HG02642 (cell line): ENCODE measurements around the gene SCAANT1.

ENCODE experiments used
- ATAC-seq: cut with Tn5 transposase; IDR thresholded peaks from one replicate; pipeline ENCODE4 v1.9.1; 2021; ENCODE audit warnings: mild to moderate bottlenecking; ENCODE audit not compliant: unreplicated experiment, poor library complexity

SCAANT1 gene

GRCh38 chr3:63911873-63912767 is at the start of gene SCAANT1:
Gene SCAANT1 (minus strand): TSS chr3:63912383.
- ATAC-seq, result peak; percentile 82

DNA sequence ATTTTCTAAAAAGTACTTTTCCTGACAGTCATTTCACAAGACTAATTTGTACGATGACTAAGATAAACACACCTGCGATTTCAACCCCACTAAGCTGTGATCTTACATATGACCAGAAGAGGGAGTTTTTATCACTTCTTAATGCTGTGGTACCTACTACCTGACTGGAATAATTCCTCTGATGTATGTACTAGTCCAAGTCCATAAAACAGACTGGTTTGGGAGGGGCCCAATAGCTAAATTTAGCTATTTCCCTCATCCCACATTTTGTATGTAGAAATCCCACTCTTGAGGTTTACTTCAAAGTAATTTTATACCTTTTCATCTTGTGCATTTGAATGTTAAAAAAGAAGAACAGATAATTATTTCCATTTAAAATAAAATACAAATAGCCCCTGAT is 49.7 kb upstream of the SCAANT1 start:
- peak; percentile 74 for ATAC-seq

DNA sequence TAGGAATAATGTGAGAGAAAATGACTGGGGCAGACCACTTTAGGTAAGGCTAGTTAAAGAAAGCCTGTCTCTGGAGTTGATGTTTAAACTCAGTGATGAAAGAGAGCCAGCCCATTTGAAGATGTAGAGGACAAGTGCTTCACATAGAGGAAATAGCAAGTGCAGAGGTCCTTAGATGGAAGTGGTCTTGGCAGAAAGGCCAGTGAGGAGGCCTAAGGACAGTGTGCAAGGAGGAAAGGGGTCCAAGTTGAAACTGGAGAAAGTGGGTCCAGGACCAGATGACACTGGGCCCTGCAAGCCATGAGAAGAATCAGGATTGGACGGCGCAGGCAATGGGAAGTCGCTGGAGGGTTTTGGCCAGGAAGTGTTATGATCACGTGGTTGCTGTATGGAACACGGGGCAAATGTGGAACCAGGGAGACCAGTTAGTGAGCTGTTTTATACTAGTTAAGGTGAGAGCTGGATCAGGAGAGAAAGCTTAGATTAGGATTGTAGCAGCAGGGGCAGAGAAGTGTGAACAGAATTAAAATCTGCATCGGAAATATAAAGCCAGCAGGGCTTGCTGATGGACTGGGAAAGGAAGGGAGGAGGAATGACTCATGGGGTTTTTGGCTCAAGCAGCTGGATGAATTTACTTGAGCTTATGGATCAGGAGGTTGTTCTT is 48.0 kb upstream of the SCAANT1 start:
- ATAC-seq, result no peak

GRCh38 chr3:63959146-63959545 is 47.0 kb upstream of the SCAANT1 start:
- ATAC-seq, result no peak

- no peak for ATAC-seq
These were observed 43.8 kb upstream of the SCAANT1 start for GRCh38 chr3:63955830-63956545.

DNA sequence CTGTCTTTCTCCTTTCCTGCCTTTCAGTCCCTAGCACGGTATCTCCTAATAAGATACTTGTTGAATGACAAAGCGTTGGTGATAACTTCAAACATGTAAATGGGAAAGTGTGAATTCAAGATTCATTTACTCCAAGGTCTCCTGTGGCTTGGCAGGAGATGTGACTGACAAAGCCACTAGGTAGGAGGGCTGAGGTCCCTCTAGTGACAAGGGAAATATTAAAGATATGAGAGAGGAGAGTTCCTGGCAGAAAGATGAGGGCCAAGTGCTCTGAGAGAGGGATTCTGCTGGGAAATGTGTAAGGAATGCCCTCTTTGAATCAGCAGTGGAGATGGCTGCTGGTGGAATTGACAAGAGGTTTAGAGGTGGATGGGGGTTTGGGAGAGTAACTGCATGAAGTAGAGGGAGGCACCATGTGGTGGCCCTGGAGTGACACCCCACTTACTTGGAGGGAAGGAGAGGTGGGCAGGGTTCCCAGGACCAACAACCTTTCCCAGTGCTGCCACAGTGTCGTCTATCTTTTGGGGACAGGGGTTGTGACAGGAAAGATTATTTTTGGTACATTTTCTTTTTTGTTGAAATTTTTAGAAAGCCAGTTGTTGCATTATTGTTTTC is 43.0 kb upstream of the SCAANT1 start:
- no peak for ATAC-seq

GRCh38 chr3:63954182-63954581 is 42.0 kb upstream of the SCAANT1 start:
- no peak for ATAC-seq

DNA sequence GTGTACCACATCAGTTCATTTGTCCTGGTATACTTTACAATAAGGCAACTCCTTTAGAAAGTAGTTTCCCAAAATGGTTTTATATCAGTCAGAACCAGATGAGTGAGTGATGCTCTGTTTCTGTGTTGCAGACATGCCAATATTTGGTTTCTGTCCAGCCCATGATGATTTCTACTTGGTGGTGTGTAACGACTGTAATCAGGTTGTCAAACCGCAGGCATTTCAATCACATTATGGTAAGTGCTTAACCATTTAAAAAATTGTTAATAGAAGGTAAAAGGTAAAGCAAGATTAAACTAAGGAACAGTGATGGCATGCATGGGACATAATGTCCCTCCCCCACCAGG is 40.0 kb upstream of the SCAANT1 start:
- no peak for ATAC-seq

DNA sequence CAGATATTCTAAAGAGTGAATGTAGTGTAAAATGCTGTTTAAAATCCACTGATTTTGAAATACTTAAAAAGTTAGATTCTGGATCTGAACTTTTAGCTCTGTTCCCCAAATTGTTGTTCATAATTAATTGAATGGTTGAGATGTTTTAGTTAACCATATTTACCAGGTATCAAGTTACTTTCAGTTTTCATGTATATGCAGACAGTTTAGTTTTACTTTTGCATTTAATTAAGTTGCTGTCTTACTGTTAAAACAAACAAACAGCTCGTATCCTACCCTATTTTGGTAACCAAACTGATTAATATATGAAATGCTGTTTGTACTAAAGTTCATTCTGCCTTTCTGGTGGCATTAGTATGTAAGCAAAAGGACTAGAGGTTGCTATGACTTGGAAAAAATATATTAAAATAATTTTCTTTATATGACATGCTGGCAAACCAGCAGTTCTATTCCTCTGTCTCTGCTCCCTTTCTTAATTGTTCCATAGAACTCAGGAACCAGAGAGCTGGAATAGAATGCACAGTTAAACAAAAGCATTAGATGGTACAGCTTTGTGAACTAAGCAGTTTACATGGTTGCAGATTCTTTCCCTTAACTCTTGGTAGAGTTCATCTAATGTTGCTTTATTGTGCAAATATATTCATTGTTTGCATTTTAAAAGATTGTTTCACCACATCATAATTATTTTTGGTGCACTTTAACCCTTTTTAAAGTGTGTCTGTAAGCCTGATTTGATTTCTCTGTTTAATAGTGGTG is 39.5 kb upstream of the SCAANT1 start:
- ATAC-seq, result no peak

DNA sequence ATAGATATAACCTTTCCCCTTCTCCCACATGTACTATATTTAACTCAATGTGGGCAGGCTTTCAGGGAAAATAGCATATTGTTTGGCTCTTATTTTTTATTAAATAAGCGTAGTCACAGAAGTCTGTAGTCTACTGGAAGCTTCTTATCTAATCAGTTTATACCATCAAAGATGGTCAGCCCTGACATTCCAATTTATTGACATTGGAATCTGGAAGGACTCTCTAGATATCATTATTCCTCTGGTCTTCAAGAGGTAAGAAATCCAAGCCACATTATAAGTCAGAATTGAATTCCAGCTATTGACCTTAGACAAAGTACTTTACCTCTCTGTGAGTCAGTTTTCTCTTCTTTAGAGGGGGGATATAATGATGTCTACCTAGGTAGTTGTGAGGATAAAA is 38.5 kb upstream of the SCAANT1 start:
- no peak for ATAC-seq

GRCh38 chr3:63949005-63949404 is 36.8 kb upstream of the SCAANT1 start:
- ATAC-seq, result no peak

GRCh38 chr3:63947594-63947993 is 35.4 kb upstream of the SCAANT1 start:
- no peak for ATAC-seq

GRCh38 chr3:63946753-63947152 is 34.6 kb upstream of the SCAANT1 start:
- no peak for ATAC-seq

- ATAC-seq, result no peak
These were observed 33.4 kb upstream of the SCAANT1 start for GRCh38 chr3:63945558-63946096.

DNA sequence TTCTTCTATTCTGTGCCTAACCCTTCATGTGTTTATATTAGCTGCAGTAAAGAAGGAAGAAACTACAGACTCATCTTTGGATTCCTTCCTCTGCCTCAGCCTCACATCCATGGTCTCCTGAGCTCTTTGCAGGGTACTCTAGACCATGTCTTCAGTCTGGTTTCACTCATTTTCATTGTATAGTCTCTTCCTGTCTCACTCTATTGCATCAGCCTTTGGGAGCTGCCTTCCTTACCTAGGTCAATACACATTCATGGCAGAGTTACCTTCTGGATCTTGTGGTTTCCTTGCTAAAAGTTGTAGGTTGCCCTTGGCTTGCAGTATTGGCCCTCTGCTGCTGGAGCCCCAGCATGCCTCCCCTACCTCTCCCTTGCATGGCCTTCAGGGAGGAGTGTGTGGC is 31.5 kb upstream of the SCAANT1 start:
- ATAC-seq, result no peak

GRCh38 chr3:63942528-63942927 is 30.3 kb upstream of the SCAANT1 start:
- ATAC-seq, result no peak

GRCh38 chr3:63940389-63940757 is 28.2 kb upstream of the SCAANT1 start:
- no peak for ATAC-seq

DNA sequence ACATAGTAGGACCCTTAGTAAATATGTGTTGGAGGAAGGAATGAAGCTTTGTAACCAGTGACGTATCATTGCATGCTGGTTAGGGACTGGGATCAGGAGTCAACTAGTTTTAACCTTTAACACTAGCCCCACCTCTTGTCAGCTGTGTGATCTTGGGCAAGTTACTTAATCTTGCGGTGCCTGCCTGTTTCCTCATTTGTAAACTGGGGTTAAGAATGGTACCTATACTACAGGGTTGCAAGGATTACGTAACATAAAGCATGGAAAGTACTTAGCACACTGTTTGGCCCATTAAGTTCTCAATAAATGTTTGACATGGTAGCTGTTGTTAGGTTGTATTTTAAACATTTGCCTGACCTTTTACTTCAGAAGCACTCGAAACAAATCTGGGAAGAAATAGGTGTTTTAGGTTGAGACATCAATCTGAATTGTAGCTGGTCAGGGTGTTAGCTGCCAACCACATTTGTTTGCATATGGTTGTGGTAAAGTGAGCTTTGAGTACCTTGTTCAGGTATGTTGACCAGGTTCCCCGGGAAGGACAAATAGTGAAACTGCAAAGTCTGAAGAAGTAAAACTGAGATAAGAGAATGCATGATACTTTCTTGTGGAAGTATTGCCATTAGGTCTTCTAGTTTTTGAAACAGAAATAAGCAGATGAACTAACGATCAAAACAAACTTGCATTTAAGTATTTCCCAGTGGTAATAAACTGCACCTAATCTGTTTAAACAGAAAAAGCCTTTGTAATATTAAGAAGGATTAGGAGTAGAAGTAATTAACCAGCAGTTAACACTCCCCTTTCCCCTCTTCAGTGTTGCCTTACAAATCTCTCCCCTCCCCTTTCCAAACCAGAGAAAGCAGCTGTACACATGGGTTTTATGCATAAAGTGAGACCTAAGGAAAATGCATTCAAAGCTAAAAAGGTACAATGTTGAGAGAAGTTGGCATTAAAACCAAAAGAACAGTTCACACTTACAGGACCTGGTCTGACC is 25.8 kb upstream of the SCAANT1 start:
- ATAC-seq, result peak; percentile 69

DNA sequence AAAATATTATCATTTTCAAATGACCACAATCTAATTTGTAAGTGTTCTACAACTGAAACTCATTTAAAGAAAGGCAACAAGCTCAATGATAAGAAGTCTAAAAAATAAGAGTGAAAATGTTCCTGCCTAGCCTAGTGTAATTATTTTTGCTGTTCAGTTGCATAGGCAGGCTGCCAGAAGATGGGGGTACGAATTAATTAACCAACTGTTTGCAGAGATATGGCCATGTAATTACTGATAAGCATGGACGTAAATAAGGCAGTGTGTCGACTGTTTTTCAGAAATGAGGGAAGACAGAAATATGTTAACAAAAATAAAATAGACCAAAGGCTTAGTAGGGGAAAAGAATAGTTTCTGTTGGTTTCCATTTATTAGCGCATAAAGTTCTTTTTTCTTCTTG is 24.7 kb upstream of the SCAANT1 start:
- ATAC-seq, result no peak
